Uterus (tissue), 4 donors: ENCODE results near the gene MARVELD1. TPM values are rescaled to one million over a fixed set of nuclear protein-coding genes. Genes with fewer than 3 reads are reported as not detected.
A peak's percentile ranks its signal among the peaks of the same experiment; 100 is the strongest.

ENCODE experiments used
- DNase-seq, 2 donors: peaks; one replicate each; pipeline ENCODE4 v3.0.0-alpha.2; 2019 to 2020
- H3K27ac ChIP-seq, 2 donors: fragments of 200-600 bp; sonication (generic); 1 replicate in 1 of 2; 2 replicates in 1 of 2; pipeline ENCODE4 v1.5.1; 2016 to 2018
- H3K27me3 ChIP-seq, 2 donors: fragments of 200-600 bp; sonication (generic); one replicate each; pipeline ENCODE4 v1.5.1; 2018 to 2019; ENCODE audit warnings: control low read depth in 1 of 2
- H3K36me3 ChIP-seq, 2 donors: fragments of 200-600 bp; sonication (generic); one replicate each; pipeline ENCODE4 v1.5.1; 2019; ENCODE audit warnings: control low read depth in 1 of 2
- H3K4me1 ChIP-seq, 2 donors: fragments of 200-600 bp; sonication (generic); one replicate each; pipeline ENCODE4 v1.5.1; 2018 to 2019; ENCODE audit warnings: control low read depth in 1 of 2
- H3K4me3 ChIP-seq, 2 donors: fragments of 200-600 bp; sonication (generic); 1 replicate in 1 of 2; 2 replicates in 1 of 2; pipeline ENCODE4 v1.5.1; 2018 to 2019; ENCODE audit warnings: mild to moderate bottlenecking in 1 of 2
- H3K9me3 ChIP-seq, 2 donors: fragments of 200-600 bp; sonication (generic); one replicate each; pipeline ENCODE4 v1.5.1; 2019; ENCODE audit warnings: control low read depth in 1 of 2
- POLR2A ChIP-seq, 2 donors: fragments of 450-650 bp; IDR thresholded peaks; one replicate each; pipeline ENCODE4 v1.6.1; 2016; ENCODE audit warnings: antibody characterized with exemption in 2 of 2, mild to moderate bottlenecking in 1 of 2, moderate library complexity in 1 of 2
- intact Hi-C: fragments of 100-400 bp; cut with DNase I; formaldehyde crosslinking; loops from one replicate; pipeline ENCODE4 v1.15.1; 2023; ENCODE audit warnings: low total_unique reads
- total RNA-seq, 4 donors: library from RNA; depleted of rRNA in 3 of 4; stranded (reverse); fragments of >200 nt in 3 of 4; gene quantifications; one replicate each; pipeline versions ENCODE4 v1.1.0 to v1.2.4, GENCODE V29; 2014 to 2023
- TF ChIP-seq, protein P1 (sequence below), 4 experiments: fragments of 200-600 bp in 2 of 4; fragments of 450-650 bp in 2 of 4; sonication (generic) in 2 of 4; IDR thresholded peaks; one replicate each; pipeline ENCODE4 v1.5.1; 2016 to 2019; ENCODE audit warnings: antibody characterized with exemption in 4 of 4, mild to moderate bottlenecking in 2 of 4, moderate library complexity in 1 of 4
- donor health status: DM: yes; HTN: yes; CAD: no.

MARVELD1 gene
- total RNA-seq, 4 donors from 2014 or later, result 36.9 to 158 (median 59.4) TPM

DNA sequence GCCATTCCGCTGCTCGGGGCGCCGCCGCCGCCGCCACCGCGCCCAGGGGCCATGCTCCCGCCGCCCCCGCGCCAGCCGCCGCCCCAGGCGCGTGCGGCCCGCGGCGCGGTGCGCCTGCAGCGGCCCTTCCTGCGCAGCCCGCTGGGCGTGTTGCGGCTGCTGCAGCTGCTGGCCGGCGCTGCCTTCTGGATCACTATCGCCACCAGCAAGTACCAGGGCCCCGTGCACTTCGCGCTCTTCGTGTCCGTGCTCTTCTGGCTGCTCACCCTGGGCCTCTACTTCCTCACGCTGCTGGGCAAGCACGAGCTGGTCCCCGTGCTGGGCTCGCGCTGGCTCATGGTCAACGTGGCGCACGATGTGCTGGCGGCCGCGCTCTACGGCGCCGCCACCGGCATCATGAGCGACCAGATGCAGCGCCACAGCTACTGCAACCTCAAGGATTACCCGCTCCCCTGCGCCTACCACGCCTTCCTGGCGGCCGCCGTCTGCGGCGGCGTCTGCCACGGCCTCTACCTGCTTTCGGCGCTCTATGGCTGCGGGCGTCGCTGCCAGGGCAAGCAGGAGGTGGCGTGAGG lies 383 bp downstream of the MARVELD1 start:
- Histone ChIP-seq H3K4me1 (peaks cover 7 to 9% of the 10 kb centered on the region in 2 donors), H3K4me3 (peak overlapping the region; percentile 52 to 80), H3K9me3 (no peaks in the 10 kb centered on the region), H3K27ac (peak overlapping the region; percentile 95 to 98), H3K27me3 (no peaks in the 10 kb centered on the region), H3K36me3 (no peaks in the 10 kb centered on the region)
- intact Hi-C loops, result no loop called here
- TF ChIP-seq POLR2A (IDR thresholded peaks at IDR 0.05), result peak in 1 of 2 donors; percentile 35
- TF ChIP-seq, protein P1, sequence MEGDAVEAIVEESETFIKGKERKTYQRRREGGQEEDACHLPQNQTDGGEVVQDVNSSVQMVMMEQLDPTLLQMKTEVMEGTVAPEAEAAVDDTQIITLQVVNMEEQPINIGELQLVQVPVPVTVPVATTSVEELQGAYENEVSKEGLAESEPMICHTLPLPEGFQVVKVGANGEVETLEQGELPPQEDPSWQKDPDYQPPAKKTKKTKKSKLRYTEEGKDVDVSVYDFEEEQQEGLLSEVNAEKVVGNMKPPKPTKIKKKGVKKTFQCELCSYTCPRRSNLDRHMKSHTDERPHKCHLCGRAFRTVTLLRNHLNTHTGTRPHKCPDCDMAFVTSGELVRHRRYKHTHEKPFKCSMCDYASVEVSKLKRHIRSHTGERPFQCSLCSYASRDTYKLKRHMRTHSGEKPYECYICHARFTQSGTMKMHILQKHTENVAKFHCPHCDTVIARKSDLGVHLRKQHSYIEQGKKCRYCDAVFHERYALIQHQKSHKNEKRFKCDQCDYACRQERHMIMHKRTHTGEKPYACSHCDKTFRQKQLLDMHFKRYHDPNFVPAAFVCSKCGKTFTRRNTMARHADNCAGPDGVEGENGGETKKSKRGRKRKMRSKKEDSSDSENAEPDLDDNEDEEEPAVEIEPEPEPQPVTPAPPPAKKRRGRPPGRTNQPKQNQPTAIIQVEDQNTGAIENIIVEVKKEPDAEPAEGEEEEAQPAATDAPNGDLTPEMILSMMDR (IDR thresholded peaks at IDR 0.05), result peak in 3 of 4 experiments; percentile 3 to 23 (median 12)
- DNase-seq, result peak; percentile 72 to 73

DNA sequence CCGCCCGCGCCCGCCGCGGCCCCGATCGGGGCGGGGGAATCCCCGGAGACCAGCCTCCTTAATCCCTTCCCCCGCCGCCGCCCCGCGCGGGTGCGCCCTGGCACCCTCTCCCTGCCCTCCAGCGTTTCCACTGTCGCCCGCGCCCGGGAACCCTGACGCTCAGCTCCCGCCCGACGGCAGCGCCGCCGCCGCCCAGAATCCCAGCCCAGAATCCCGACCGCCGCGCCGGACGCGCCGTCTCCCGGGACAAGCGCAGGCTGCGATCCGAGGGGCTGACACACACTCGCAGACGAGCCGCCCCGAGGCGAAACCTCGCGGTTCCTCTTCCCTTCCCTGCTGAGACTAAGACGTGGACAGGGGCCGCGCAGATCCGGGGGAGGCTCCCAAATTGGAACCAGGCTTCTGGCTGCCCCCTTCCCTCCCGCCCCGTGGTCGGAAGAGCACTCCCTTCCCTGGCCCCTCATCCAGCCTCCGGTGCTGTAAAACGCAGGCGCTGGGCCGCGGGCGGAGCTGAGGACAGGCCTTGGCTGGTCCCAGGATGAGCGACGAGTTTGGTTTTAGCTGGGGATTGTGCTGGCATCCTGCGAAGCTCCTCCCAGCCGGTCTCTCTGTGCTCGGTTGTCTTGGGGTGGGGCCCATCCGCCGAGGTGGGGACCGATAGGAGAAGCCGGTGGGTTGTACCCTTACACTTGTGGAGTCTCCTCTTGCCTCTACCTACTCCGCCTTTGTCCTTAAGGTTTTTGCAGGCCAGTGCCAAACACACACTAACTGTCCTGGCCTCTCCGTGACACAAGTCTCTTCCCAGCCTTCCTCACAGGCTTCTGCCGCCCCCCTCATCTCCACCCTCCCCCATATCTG lies 1.1 kb downstream of the MARVELD1 start:
- intact Hi-C loops, result no loop called here
- Histone ChIP-seq H3K4me3 (peak overlapping the region; percentile 52 to 80), H3K27me3 (no peaks in the 10 kb centered on the region), H3K27ac (peak overlapping the region; percentile 95 to 98), H3K9me3 (no peaks in the 10 kb centered on the region), H3K36me3 (no peaks in the 10 kb centered on the region), H3K4me1 (peaks cover 7 to 16% of the 10 kb centered on the region in 2 donors)
- peak; percentile 82 to 87 for DNase-seq
- peak; percentile 30 to 41 for TF ChIP-seq POLR2A (IDR thresholded peaks at IDR 0.05)
- TF ChIP-seq, protein P1 (IDR thresholded peaks at IDR 0.05), result no peak

DNA sequence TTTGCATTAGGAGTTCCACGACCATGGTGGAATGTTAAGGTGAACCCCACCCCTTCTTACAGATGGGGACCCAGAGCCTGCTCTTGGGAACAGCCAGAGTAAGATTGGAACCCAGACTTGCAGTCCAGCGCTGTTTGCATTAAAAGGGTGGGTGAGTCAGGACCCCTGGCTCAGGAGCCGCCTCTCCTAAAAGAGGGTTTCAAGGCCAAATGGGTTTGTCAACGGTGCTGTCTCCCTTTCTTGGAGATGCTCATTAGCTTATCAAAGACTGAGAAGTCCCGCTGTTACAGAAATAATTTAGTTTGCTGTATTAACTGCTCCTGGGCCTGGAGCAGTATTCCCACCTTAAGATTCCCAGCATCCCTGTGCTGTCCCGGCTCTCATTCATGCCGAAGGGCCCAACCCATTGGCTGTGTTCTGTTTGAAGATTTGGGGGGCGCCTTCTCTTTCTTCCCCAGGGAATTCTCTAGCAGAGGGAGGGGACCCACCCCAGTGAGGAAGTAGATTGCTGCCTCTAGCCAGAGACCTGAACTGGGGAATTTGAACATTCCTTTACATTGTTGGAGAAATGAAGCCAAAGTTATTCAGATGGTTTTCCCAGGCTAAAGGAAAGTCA lies 1.8 kb downstream of the MARVELD1 start:
- H3K4me1 ChIP-seq, result peaks cover 4 to 17% of the 10 kb centered on the region in 2 donors
- no peak for DNase-seq
- TF ChIP-seq, protein P1 (IDR thresholded peaks at IDR 0.05), result no peak
- intact Hi-C loops, result no loop called here
- no peaks in the 10 kb centered on the region for H3K36me3 ChIP-seq
- H3K27me3 ChIP-seq, result no peaks in the 10 kb centered on the region
- no peaks in the 10 kb centered on the region for H3K9me3 ChIP-seq
- peak overlapping the region; percentile 52 to 80 for H3K4me3 ChIP-seq
- peak overlapping the region; percentile 95 to 98 for H3K27ac ChIP-seq

DNA sequence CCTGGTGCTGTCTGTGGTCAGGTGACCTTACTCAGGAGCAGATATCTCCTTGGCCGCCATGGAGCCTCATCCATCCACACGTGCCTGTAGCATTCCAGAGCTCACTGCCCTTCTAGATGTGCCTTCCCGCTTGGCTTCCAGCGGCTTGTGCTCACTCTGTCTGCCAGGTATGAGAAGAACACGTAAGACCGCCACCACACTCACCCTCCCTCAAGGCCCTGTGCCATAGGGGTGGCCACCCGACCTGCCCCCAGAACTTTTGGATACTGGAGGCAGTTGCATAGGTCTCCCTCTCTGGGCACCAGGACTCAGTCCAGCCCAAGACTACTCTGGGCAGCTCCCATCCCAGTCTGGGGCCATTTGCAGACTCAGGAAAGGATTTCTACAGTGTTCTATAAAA lies 4.1 kb downstream of the MARVELD1 start:
- H3K9me3 ChIP-seq, result no peaks in the 10 kb centered on the region
- H3K27ac ChIP-seq, result peak overlapping the region; percentile 72 to 98
- DNase-seq, result no peak
- intact Hi-C loops, result no loop called here
- no peaks in the 10 kb centered on the region for H3K27me3 ChIP-seq
- peaks cover 4 to 17% of the 10 kb centered on the region in 2 donors for H3K4me1 ChIP-seq
- H3K36me3 ChIP-seq, result no peaks in the 10 kb centered on the region
- TF ChIP-seq POLR2A (IDR thresholded peaks at IDR 0.05), result no peak
- TF ChIP-seq, protein P1 (IDR thresholded peaks at IDR 0.05), result no peak
- no peak overlapping the region for H3K4me3 ChIP-seq

DNA sequence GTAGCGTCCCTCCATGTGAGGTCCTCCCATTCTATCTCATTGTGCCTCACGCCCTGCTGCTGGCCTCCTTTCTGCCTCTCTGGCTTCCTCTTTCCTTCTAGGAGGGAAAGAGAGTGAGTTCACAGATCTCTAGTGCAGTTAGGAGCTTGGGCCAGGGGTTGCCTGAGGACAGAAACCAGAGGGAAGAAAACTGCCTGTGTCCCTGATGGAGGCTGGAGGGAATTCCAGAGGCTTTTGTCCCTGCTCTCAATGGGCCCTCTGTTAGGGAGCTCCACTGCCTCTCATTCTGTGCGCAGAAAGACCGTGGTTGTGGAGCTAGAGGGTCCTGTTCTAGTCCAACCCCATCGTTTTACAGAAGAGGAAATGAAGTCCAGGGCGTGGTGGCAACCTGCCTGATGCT lies 4.6 kb downstream of the MARVELD1 start:
- intact Hi-C loops, result no loop called here
- no peaks in the 10 kb centered on the region for H3K36me3 ChIP-seq
- H3K4me1 ChIP-seq, result peaks cover 4 to 17% of the 10 kb centered on the region in 2 donors
- no peaks in the 10 kb centered on the region for H3K27me3 ChIP-seq
- no peak overlapping the region for H3K4me3 ChIP-seq
- H3K9me3 ChIP-seq, result no peaks in the 10 kb centered on the region
- peak overlapping the region; percentile 72 to 98 for H3K27ac ChIP-seq
- TF ChIP-seq POLR2A (IDR thresholded peaks at IDR 0.05), result no peak
- TF ChIP-seq, protein P1 (IDR thresholded peaks at IDR 0.05), result no peak
- DNase-seq, result no peak
